Measurements from ENCODE around the gene REEP6.

GRCh38 chr19:1450735-1451731, 39.9 kb upstream of the REEP6 start:
- no peak for TF ChIP-seq POLR2A (IDR thresholded peaks at IDR 0.05)
- TF ChIP-seq, protein P1, sequence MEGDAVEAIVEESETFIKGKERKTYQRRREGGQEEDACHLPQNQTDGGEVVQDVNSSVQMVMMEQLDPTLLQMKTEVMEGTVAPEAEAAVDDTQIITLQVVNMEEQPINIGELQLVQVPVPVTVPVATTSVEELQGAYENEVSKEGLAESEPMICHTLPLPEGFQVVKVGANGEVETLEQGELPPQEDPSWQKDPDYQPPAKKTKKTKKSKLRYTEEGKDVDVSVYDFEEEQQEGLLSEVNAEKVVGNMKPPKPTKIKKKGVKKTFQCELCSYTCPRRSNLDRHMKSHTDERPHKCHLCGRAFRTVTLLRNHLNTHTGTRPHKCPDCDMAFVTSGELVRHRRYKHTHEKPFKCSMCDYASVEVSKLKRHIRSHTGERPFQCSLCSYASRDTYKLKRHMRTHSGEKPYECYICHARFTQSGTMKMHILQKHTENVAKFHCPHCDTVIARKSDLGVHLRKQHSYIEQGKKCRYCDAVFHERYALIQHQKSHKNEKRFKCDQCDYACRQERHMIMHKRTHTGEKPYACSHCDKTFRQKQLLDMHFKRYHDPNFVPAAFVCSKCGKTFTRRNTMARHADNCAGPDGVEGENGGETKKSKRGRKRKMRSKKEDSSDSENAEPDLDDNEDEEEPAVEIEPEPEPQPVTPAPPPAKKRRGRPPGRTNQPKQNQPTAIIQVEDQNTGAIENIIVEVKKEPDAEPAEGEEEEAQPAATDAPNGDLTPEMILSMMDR (IDR thresholded peaks at IDR 0.05) = no peak
